Mesenchymal stem cell (in vitro differentiated cells and primary cell): Measurements from ENCODE around the gene ADRB2.

Source experiments
- DNase-seq: peaks from one replicate; pipeline ENCODE4 v3.0.0-alpha.2; 2013
- H2AFZ ChIP-seq: one replicate; pipeline ENCODE4 v1.6.1; 2013; ENCODE audit warnings: low read depth, mild to moderate bottlenecking, control low read depth, inconsistent platforms, low read length, moderate library complexity
- H2AK5ac ChIP-seq: 2 replicates; pipeline ENCODE4 v1.6.1; 2013; ENCODE audit warnings: low read length, moderate library complexity, mild to moderate bottlenecking, inconsistent platforms; ENCODE audit not compliant: severe bottlenecking
- H2BK120ac ChIP-seq: one replicate; pipeline ENCODE4 v1.6.1; 2013; ENCODE audit warnings: low read depth, mild to moderate bottlenecking, inconsistent platforms, low read length, moderate library complexity
- H2BK12ac ChIP-seq, 2 experiments: one replicate each; pipeline ENCODE4 v1.6.1; 2013; ENCODE audit warnings: inconsistent platforms in 2 of 2, low read length in 2 of 2, mild to moderate bottlenecking in 2 of 2, moderate library complexity in 2 of 2, control low read depth in 1 of 2
- H2BK15ac ChIP-seq: one replicate; pipeline ENCODE4 v1.6.1; 2013; ENCODE audit warnings: mild to moderate bottlenecking, low read depth, inconsistent platforms; ENCODE audit not compliant: poor library complexity, severe bottlenecking
- H2BK5ac ChIP-seq: 2 replicates; pipeline ENCODE4 v1.6.1; 2013; ENCODE audit warnings: low read depth, mild to moderate bottlenecking, low read length, control low read depth, inconsistent platforms; ENCODE audit not compliant: poor library complexity, severe bottlenecking
- H3K14ac ChIP-seq, 2 experiments: one replicate each; pipeline ENCODE4 v1.6.1; 2013; ENCODE audit warnings: inconsistent platforms in 2 of 2, low read length in 2 of 2, control low read depth in 1 of 2, mild to moderate bottlenecking in 1 of 2, moderate library complexity in 1 of 2
- H3K18ac ChIP-seq, 2 experiments: one replicate each; pipeline ENCODE4 v1.6.1; 2013; ENCODE audit warnings: inconsistent platforms in 2 of 2, low read length in 2 of 2, control low read depth in 1 of 2, low read depth in 1 of 2, mild to moderate bottlenecking in 1 of 2
- H3K23ac ChIP-seq, 2 experiments: one replicate each; pipeline ENCODE4 v1.6.1; 2013; ENCODE audit warnings: inconsistent platforms in 2 of 2, low read length in 2 of 2, mild to moderate bottlenecking in 2 of 2, moderate library complexity in 2 of 2, control low read depth in 1 of 2
- H3K27ac ChIP-seq: 2 replicates; pipeline ENCODE4 v1.5.1; 2013; ENCODE audit warnings: mild to moderate bottlenecking, moderate library complexity, low read length, control low read depth, inconsistent platforms; ENCODE audit not compliant: poor library complexity, severe bottlenecking
- H3K27me3 ChIP-seq, 2 experiments: 2 replicates each; pipeline versions ENCODE4 v1.6.1 to v1.7.0; 2013; ENCODE audit warnings: low read length in 2 of 2, mild to moderate bottlenecking in 2 of 2, moderate library complexity in 2 of 2, control low read depth in 1 of 2, inconsistent platforms in 1 of 2; ENCODE audit not compliant: control insufficient read depth in 1 of 2, insufficient read depth in 1 of 2
- H3K36me3 ChIP-seq, 2 experiments: 2 replicates each; pipeline versions ENCODE4 v1.6.1 to v1.7.0; 2013; ENCODE audit warnings: low read length in 2 of 2, control low read depth in 1 of 2, inconsistent platforms in 1 of 2, low read depth in 1 of 2, mild to moderate bottlenecking in 1 of 2; ENCODE audit not compliant: insufficient read depth in 2 of 2, control insufficient read depth in 1 of 2
- H3K4ac ChIP-seq, 2 experiments: one replicate each; pipeline ENCODE4 v1.6.1; 2013; ENCODE audit warnings: inconsistent platforms in 2 of 2, low read length in 2 of 2, mild to moderate bottlenecking in 2 of 2, moderate library complexity in 2 of 2, control low read depth in 1 of 2, low read depth in 1 of 2
- H3K4me1 ChIP-seq: 2 replicates; pipeline ENCODE4 v1.6.1; 2013; ENCODE audit warnings: low read depth, low read length, control low read depth; ENCODE audit not compliant: control insufficient read depth, insufficient read depth
- H3K4me2 ChIP-seq: 2 replicates; pipeline ENCODE4 v1.6.1; 2013; ENCODE audit warnings: low read length, mild to moderate bottlenecking, inconsistent platforms; ENCODE audit not compliant: poor library complexity, severe bottlenecking
- H3K4me3 ChIP-seq, 2 experiments: 2 replicates each; pipeline versions ENCODE4 v1.5.1 to v1.7.0; 2013; ENCODE audit warnings: low read length in 2 of 2, mild to moderate bottlenecking in 2 of 2, control low read depth in 1 of 2, low read depth in 1 of 2; ENCODE audit not compliant: insufficient read depth in 1 of 2
- H3K79me1 ChIP-seq: replicated peaks from 2 replicates; pipeline ENCODE4 v1.6.1; 2013; ENCODE audit warnings: mild to moderate bottlenecking, control low read depth, low read length, inconsistent platforms; ENCODE audit not compliant: poor library complexity, severe bottlenecking
- H3K9ac ChIP-seq: 2 replicates; pipeline ENCODE4 v1.7.0; 2013; ENCODE audit warnings: mild to moderate bottlenecking, low read length, moderate library complexity
- H3K9me3 ChIP-seq: 2 replicates; pipeline ENCODE4 v1.7.0; 2013; ENCODE audit warnings: mild to moderate bottlenecking, low read length; ENCODE audit not compliant: control insufficient read depth
- H4K8ac ChIP-seq: one replicate; pipeline ENCODE4 v1.6.1; 2013; ENCODE audit warnings: inconsistent platforms, mild to moderate bottlenecking, low read length, moderate library complexity
- H4K91ac ChIP-seq: one replicate; pipeline ENCODE4 v1.6.1; 2013; ENCODE audit warnings: mild to moderate bottlenecking, low read length, inconsistent platforms
- WGBS: methylation state at CpG from one replicate; pipeline ENCODE4 v1.1.7; 2013; ENCODE audit warnings: mixed read lengths; 5-methylcytosine and 5-hydroxymethylcytosine counted together

Gene ADRB2

DNA sequence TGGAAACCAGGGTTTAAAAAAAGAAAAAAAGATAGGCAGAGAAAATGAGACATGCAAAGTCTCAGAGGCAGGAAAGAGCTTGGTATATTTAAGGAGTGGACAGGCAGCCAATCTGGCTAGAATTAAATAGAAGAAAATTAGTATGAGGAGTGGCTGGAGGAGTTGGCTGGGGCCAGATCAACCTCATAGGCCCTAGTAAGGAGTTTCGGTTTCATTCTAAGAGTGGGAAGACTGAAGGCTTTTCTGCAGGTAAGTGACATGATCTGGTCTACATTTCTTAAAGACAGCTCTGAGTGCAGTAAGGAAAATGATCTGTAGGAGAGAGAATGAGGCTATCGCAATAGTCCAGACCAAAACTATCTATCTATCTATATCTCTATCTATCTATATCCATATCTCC is 27.5 kb downstream of the ADRB2 start:
- no peak overlapping the region for H2AK5ac ChIP-seq
- no peaks in the 10 kb centered on the region for H3K9me3 ChIP-seq
- H3K4me1 ChIP-seq, result peaks cover 2% of the 10 kb centered on the region
- no peak overlapping the region for H4K8ac ChIP-seq
- no peak overlapping the region for H2AFZ ChIP-seq
- no peak overlapping the region for H2BK120ac ChIP-seq
- no peak overlapping the region for H2BK12ac ChIP-seq
- no peak overlapping the region for H4K91ac ChIP-seq
- WGBS, result 92% methylated on average over 1 of the region's 2 CpGs
- no peaks in the 10 kb centered on the region for H3K36me3 ChIP-seq
- H2BK5ac ChIP-seq, result no peak overlapping the region
- peaks cover 0 to 10% of the 10 kb centered on the region in 2 experiments for H3K27me3 ChIP-seq
- no peak overlapping the region for H2BK15ac ChIP-seq
- no peak overlapping the region for H3K4ac ChIP-seq
- DNase-seq, result no peak
- no peak overlapping the region for H3K23ac ChIP-seq
- H3K27ac ChIP-seq, result no peak overlapping the region
- no peak overlapping the region for H3K9ac ChIP-seq
- H3K14ac ChIP-seq, result no peak overlapping the region
- no peak overlapping the region for H3K4me2 ChIP-seq
- no peak overlapping the region for H3K4me3 ChIP-seq
- no peaks in the 10 kb centered on the region for H3K79me1 ChIP-seq
- no peak overlapping the region for H3K18ac ChIP-seq

DNA sequence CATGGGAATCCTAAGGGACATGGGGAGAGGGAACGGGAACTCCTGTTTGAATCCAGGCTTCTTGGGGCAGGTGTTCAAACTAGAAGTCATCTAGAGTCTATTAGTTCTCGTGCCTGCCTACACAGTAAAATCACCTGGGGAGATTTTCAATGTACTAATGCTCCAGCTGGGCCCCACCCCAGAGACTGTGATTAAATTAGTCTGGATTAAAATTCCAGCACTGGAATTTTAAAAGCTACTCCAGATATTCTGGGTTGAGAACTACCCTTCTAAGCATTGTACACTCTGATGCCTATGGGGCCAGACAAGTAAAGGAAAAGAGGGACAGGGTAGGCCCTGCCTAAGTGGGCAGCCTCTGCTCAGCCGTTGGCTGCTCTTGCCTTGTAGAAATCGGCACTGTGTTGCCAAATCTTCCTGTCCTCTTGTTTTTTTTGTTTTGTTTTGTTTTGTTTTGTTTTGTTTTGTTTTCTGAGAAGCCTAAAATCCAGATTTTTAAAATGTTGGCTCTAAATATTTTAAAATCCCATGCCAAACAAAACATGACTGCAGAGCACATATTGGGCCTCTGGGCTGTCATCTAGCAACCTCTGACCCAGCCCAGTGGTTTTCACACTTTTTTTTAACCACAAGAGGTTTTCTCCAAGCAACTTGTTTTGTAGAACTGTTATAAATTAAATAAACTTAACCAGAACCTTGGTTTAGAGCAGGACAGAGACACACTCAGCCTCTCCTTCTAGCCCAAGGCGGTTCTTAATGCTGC is 29.0 kb downstream of the ADRB2 start:
- H3K9me3 ChIP-seq, result no peaks in the 10 kb centered on the region
- H4K8ac ChIP-seq, result no peak overlapping the region
- H3K4me1 ChIP-seq, result peaks cover 2% of the 10 kb centered on the region
- peaks cover 0 to 12% of the 10 kb centered on the region in 2 experiments for H3K27me3 ChIP-seq
- no peak overlapping the region for H3K4me2 ChIP-seq
- H2BK15ac ChIP-seq, result no peak overlapping the region
- no peak overlapping the region for H2BK12ac ChIP-seq
- H2BK5ac ChIP-seq, result no peak overlapping the region
- H3K18ac ChIP-seq, result no peak overlapping the region
- no peak overlapping the region for H3K4me3 ChIP-seq
- 92% methylated on average over 3 of the region's 5 CpGs for WGBS
- no peak for DNase-seq
- no peak overlapping the region for H2AFZ ChIP-seq
- no peak overlapping the region for H2AK5ac ChIP-seq
- H3K23ac ChIP-seq, result no peak overlapping the region
- H3K79me1 ChIP-seq, result no peaks in the 10 kb centered on the region
- H3K36me3 ChIP-seq, result no peaks in the 10 kb centered on the region
- H4K91ac ChIP-seq, result no peak overlapping the region
- H3K9ac ChIP-seq, result no peak overlapping the region
- no peak overlapping the region for H3K14ac ChIP-seq
- H2BK120ac ChIP-seq, result no peak overlapping the region
- no peak overlapping the region for H3K4ac ChIP-seq
- H3K27ac ChIP-seq, result no peak overlapping the region

DNA sequence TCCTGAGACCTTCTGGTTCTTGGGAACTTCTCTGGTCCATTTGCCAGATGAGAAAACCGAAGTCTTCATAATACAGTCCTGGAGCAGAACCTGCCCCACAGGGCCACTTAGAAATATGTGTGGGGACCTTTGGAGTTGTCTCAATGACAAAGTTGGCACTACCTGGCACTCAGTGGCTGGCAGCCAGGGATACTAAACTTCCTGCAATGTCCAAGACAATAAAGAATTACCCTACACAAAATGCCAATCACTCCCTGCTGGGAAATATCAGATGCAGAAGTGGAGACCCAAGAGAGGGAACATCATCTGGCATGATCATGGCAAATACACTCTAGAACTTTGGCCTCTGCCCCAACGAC is 29.6 kb downstream of the ADRB2 start:
- Histone ChIP-seq H3K27ac (no peak overlapping the region), H4K91ac (no peak overlapping the region), H4K8ac (no peak overlapping the region), H2AK5ac (no peak overlapping the region), H3K9me3 (no peaks in the 10 kb centered on the region), H2BK5ac (no peak overlapping the region), H3K36me3 (no peaks in the 10 kb centered on the region), H2AFZ (no peak overlapping the region), H2BK12ac (no peak overlapping the region), H2BK15ac (no peak overlapping the region), H3K4me2 (no peak overlapping the region), H3K79me1 (no peaks in the 10 kb centered on the region), H3K4me3 (no peak overlapping the region), H3K4ac (no peak overlapping the region), H3K23ac (no peak overlapping the region), H3K4me1 (peaks cover 2% of the 10 kb centered on the region), H3K14ac (no peak overlapping the region), H3K9ac (no peak overlapping the region), H2BK120ac (no peak overlapping the region), H3K27me3 (peaks cover 0 to 12% of the 10 kb centered on the region in 2 experiments), H3K18ac (no peak overlapping the region)
- DNase-seq, result no peak
- WGBS, result 89% methylated on average over 2 of the region's 2 CpGs

DNA sequence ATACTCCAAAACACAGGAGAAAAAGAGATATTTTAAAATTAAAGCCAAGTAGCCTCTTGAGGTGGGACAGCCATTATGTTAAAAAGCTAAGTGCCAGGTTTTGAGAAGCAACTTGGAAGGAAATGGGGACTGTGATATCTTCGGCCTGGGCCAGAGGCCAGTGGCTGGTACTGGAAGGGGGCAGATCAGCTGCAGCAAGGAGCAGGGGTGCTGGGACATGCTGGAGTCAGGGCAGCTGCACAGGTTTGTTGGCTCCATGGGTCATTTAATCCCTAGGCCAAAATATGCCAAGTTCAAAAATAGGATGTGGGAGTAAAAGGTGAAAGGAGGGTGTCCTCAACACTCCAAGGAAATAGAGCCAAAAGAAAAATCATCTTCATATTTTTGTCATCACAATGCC is 30.0 kb downstream of the ADRB2 start:
- Histone ChIP-seq H2BK120ac (no peak overlapping the region), H4K8ac (no peak overlapping the region), H3K14ac (no peak overlapping the region), H2BK15ac (no peak overlapping the region), H3K4me1 (peaks cover 2% of the 10 kb centered on the region), H3K18ac (no peak overlapping the region), H3K36me3 (no peaks in the 10 kb centered on the region), H3K4me3 (no peak overlapping the region), H2BK12ac (no peak overlapping the region), H3K79me1 (no peaks in the 10 kb centered on the region), H2BK5ac (no peak overlapping the region), H3K27ac (no peak overlapping the region), H3K4ac (no peak overlapping the region), H3K9me3 (no peaks in the 10 kb centered on the region), H2AFZ (no peak overlapping the region), H2AK5ac (no peak overlapping the region), H3K27me3 (peaks cover 0 to 9% of the 10 kb centered on the region in 2 experiments), H3K4me2 (no peak overlapping the region), H3K23ac (no peak overlapping the region), H3K9ac (no peak overlapping the region), H4K91ac (no peak overlapping the region)
- no peak for DNase-seq
- 94% methylated on average over 1 of the region's 1 CpG for WGBS
